GM19463 (cell line): Measurements from ENCODE around the gene NPLOC4.

Source experiments
- ATAC-seq: cut with Tn5 transposase; IDR thresholded peaks from one replicate; pipeline ENCODE4 v1.9.1; 2021; ENCODE audit warnings: mild to moderate bottlenecking, moderate library complexity; ENCODE audit not compliant: unreplicated experiment

NPLOC4 gene

GRCh38 chr17:81520021-81520901 is 116.7 kb downstream of the NPLOC4 start:
- ATAC-seq, result no peak

DNA sequence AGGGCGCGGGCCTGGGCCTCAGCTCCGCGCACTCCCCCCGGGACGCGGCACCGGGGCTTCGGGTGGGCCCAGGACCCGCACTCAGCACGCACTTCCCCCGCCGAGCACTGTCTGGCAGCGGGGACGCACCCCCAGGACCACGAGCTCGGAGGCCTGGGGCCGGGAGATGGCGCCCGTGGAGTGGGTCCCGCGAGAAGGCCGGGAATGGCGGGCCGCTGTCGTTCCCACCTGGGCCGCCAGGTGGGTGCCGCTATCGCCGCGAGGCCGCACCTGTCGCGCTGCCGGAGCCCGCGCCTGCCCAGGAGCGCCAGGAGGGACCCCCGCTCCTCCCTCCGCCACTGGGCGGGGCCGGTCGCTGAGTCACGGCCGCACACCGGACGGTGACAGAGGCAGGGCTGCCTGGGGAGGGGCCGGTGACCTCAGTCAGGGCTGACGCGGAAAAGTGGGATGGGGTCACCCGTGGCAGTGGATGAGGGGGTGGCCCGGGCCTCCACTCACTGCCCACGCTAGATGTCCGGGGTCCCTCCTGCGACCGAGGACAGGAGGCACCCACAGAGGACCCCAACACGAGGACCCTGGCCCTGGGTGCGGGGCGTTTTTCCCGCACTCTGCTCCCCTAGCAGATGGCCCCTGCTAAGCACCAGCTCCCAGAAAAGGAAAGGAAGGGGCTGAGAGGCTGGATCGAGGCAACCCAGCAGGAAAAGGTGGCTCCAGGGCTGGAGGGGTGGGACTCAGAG is 117.5 kb downstream of the NPLOC4 start:
- no peak for ATAC-seq

DNA sequence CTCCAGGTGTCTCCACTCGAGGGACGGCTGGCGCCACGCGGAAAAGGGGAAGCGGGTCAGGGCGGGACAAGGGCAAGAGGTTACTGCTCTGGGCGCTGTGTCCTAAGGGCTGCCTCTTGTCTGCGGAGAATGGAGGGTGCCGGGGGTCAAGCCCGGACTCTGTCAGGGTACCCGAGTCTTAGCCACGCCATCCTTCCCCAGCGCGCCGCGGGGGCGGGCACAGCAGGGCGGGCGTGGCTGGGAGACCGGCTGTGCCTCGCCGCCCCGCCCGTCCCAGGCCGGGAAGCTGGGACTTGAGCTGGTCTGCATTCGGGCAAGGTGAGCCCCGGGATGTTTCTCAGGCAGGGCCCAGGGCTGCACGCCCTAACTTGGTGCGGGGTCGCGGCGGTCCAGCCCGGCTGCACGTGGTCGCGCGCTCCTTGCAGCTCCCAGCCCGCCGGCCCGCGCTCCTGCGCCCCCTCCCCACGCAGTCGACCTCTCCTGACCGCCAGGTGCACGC is 118.1 kb downstream of the NPLOC4 start:
- ATAC-seq, result no peak

- no peak for ATAC-seq
These were observed 118.7 kb downstream of the NPLOC4 start for GRCh38 chr17:81518113-81518784.

GRCh38 chr17:81517339-81518112 is 119.4 kb downstream of the NPLOC4 start:
- ATAC-seq, result peak; percentile 32

GRCh38 chr17:81517009-81517338 is 119.9 kb downstream of the NPLOC4 start:
- ATAC-seq, result no peak

DNA sequence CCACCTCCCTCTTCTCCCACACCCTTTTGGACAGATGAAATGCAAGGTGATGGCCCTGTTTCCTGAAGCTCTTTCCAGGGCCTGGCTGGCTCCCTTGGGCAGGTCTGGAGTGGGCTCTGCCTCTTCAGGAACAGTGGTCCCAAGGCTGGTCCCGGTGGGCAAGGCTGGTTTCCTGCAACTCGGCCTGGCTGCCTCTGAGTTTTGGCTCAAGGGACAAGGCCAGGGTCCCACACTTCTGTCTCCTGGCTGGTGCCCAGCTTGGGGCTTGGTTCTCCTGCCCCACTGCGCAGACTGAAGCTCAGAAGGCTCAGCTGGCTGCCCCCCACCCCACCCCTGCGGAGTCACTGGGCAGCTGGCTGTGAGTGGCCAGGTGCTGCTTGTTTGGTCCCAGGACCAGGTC is 120.5 kb downstream of the NPLOC4 start:
- no peak for ATAC-seq

GRCh38 chr17:81515530-81516041 is 121.3 kb downstream of the NPLOC4 start:
- ATAC-seq, result no peak

DNA sequence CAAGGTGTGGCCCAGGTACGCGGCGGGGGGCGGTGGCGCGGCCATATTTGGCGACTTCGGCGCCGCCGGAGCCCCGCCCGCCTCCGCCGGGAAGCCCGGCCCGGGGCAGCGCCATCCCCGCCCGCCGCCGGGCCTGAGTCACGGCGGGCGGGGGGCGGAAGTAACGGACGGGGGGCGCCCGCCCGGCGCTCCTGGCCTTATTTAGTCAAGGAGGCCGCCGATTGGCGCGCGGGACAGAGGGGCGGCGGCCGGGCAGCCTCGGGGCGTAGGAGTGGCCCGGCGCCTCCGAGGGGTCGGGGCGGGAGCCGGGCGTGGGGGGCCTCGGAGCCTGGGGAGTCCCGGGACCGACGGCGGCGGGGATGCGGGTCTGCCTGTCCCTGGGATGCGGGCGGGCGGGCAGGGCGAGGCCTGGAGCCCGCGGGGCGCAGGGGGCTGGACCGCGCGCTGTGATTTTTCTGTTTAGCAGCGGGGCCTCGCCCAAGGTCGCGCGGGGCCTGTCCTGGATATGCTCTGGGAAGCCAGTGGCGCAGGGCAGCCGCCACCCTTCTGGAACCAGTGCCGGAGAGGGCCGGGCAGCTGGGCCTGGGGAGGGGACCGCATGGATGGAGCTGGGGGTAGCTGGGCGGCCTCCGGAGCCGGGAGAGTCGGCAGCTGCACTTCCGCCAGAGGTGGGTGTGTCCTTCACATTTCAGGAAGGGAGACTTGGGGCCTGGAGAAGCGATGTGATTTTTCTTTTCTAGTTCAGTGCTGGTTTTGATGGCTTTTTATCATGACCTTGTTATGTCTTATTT is 122.0 kb downstream of the NPLOC4 start:
- peak; percentile 23 for ATAC-seq

- no peak for ATAC-seq
These were observed 122.5 kb downstream of the NPLOC4 start for GRCh38 chr17:81514489-81514738.

GRCh38 chr17:81513753-81514488 is 123.0 kb downstream of the NPLOC4 start:
- ATAC-seq, result no peak

- ATAC-seq, result no peak
These were observed 123.5 kb downstream of the NPLOC4 start for GRCh38 chr17:81513372-81513752.

GRCh38 chr17:81512562-81513371 is 124.1 kb downstream of the NPLOC4 start, which contains the start of gene ACTG1:
Gene ACTG1, minus strand, starts transcription at chr17:81512799. Its CDS starts 445 bp downstream, at chr17:81512354.
- peak; percentile 36 for ATAC-seq

DNA sequence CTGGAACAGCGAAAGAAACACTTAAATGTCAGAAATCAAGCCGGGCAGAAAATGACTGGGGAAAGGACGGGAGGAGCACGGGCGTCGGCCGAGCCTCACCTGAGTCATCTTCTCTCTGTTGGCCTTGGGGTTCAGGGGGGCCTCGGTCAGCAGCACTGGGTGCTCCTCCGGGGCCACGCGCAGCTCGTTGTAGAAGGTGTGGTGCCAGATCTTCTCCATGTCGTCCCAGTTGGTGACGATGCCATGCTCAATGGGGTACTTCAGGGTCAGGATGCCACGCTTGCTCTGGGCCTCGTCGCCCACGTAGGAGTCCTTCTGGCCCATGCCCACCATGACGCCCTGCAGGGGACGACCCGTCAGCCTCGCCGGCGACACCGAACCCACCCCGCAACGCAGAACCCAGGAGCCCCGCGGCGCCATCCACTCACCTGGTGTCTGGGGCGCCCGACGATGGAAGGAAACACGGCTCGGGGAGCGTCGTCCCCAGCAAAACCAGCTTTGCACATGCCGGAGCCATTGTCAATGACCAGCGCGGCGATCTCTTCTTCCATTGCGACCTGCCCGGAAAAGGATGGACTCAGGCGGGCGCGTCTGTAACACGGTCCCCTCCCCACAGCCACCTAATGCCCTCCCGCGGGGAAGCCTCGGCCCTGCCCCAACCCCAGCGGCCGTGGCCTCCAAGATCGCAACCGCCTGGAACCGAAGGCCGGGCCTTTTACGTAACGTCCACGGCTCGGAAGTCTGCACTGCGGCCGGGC is 124.9 kb downstream of the NPLOC4 start:
- ATAC-seq, result no peak

DNA sequence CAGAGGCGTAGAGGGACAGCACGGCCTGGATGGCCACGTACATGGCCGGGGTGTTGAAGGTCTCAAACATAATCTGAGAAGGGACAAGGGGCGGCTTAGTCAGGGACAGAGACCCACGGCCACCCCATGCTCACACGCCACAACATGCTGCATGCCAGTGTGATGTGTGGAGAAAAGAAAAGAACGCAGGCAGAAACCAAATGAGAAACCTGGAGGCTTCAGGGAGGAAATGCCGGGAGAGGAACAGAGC is 125.4 kb downstream of the NPLOC4 start:
- ATAC-seq, result no peak

- no peak for ATAC-seq
These were observed 125.9 kb downstream of the NPLOC4 start for GRCh38 chr17:81510785-81511553.
